ENCODE measurements around the gene C1orf115.

DNA sequence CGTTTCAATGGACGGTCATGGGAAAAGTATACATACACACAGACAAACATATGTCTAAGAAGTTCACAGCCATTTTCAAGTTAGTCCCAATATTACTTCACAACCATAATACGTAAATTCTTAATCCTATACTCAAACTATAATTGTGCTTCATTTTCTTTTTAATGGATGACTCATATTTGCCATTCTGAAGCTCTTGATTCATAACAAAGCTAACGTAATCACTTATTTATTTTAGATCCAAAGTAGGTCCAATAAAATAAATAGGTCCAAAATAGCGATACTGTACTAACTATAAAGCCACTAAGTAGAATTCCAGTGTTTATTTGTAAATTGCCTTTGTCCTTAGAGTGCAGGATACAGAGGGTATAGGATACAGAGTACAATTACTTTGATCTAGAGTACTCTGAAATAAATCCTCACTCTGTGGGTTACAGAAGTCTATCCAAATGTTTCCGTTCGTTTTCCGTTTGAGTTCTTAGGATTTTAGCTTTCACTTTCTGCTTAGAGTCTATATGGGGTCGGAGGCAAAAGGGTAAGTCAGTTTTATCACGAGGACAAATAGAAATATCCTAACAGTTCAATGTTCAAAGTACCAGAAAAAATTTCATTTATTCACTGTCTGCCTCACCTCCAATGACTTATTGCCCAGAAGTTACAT lies 8.8 kb upstream of the C1orf115 start:
- TF ChIP-seq, protein P1, sequence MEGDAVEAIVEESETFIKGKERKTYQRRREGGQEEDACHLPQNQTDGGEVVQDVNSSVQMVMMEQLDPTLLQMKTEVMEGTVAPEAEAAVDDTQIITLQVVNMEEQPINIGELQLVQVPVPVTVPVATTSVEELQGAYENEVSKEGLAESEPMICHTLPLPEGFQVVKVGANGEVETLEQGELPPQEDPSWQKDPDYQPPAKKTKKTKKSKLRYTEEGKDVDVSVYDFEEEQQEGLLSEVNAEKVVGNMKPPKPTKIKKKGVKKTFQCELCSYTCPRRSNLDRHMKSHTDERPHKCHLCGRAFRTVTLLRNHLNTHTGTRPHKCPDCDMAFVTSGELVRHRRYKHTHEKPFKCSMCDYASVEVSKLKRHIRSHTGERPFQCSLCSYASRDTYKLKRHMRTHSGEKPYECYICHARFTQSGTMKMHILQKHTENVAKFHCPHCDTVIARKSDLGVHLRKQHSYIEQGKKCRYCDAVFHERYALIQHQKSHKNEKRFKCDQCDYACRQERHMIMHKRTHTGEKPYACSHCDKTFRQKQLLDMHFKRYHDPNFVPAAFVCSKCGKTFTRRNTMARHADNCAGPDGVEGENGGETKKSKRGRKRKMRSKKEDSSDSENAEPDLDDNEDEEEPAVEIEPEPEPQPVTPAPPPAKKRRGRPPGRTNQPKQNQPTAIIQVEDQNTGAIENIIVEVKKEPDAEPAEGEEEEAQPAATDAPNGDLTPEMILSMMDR (conservative IDR thresholded peaks at IDR 0.05 in 1 of 2, IDR thresholded peaks at IDR 0.05 in 1 of 2; ENCODE audit: extremely low read depth in 1 of 2, insufficient read depth in 1 of 2, low read depth in 1 of 2, low read length in 2 of 2), result no peak
- TF ChIP-seq EZH2 (IDR thresholded peaks at IDR 0.05; ENCODE audit: borderline replicate concordance, low read length), result no peak
